A549 (cell line): ENCODE measurements around the gene CDK14. TPM values are rescaled to one million over a fixed set of nuclear protein-coding genes. Genes with fewer than 3 reads are reported as not detected.

ENCODE experiments used
- ATAC-seq, 2 experiments: fragments of 200-7000 bp in 1 of 2; fragments of >200 bp in 1 of 2; cut with Nextera tagmentation in 1 of 2; cut with Tn5 transposase in 1 of 2; 3 replicates each; pipeline versions ENCODE4 v1.8.0 to v1.9.1; 2018 to 2020; ENCODE audit warnings: mild to moderate bottlenecking in 1 of 2, moderate library complexity in 1 of 2
- CTCF ChIA-PET: fragments of 300-600 bp; sonication (Branson Sonifier 250); formaldehyde crosslinking; extraction: SDS; loops from one replicate; lab custom pipeline; 2021; ENCODE audit warnings: antibody characterized with exemption, inconsistent platforms; lab: Yijun Ruan, JAX
- POLR2A ChIA-PET: fragments of 350-600 bp; formaldehyde crosslinking; extraction: SDS; loops from one replicate; lab custom pipeline; 2021; ENCODE audit warnings: antibody characterized with exemption, inconsistent platforms; lab: Yijun Ruan, JAX
- DNase-seq, 2 experiments: peaks; one replicate each; pipeline versions ENCODE4 v3.0.0 to v3.0.0-alpha.2; 2011 to 2016; ENCODE audit warnings: low read depth in 1 of 2, low spot score in 1 of 2
- FAIRE-seq: peaks from 2 replicates; lab custom pipeline; 2011; peaks lifted over from hg19 to GRCh38; lab: Jason Lieb, UNC
- H3K27ac ChIP-seq, 2 experiments: fragments of >200 bp; sonication (Bioruptor Twin); formaldehyde crosslinking; 3 replicates each; pipeline ENCODE4 v1.5.1; 2016 to 2017
- H3K4me1 ChIP-seq: fragments of >200 bp; sonication (Bioruptor Twin); formaldehyde crosslinking; 3 replicates; pipeline ENCODE4 v1.6.1; 2016
- H3K4me2 ChIP-seq: fragments of >200 bp; sonication (Bioruptor Twin); formaldehyde crosslinking; 3 replicates; pipeline ENCODE4 v1.6.1; 2016
- H3K4me3 ChIP-seq: fragments of >200 bp; sonication (Bioruptor Twin); formaldehyde crosslinking; 3 replicates; pipeline ENCODE4 v1.5.1; 2016
- H3K9me3 ChIP-seq: fragments of >200 bp; sonication (Bioruptor Twin); formaldehyde crosslinking; 3 replicates; pipeline ENCODE4 v1.6.1; 2016
- CBX2 ChIP-seq: fragments of 200-600 bp; sonication (generic); IDR thresholded peaks from 2 replicates; pipeline ENCODE4 v1.6.1; 2016; ENCODE audit warnings: low read depth, mild to moderate bottlenecking, borderline replicate concordance
- E2F6 ChIP-seq: IDR thresholded peaks from 2 replicates; pipeline ENCODE4 v1.6.1; 2012; ENCODE audit warnings: low read depth, borderline replicate concordance
- FOXS1 ChIP-seq: fragments of 250-450 bp; sonication (Bioruptor Pico); IDR thresholded peaks from 2 replicates; pipeline ENCODE4 v1.5.0; 2020; ENCODE audit warnings: mild to moderate bottlenecking, moderate library complexity
- GATA3 ChIP-seq: IDR thresholded peaks from 2 replicates; pipeline ENCODE4 v1.6.1; 2012; ENCODE audit warnings: borderline replicate concordance
- HOXB5 ChIP-seq: fragments of 250-450 bp; sonication (Bioruptor Pico); IDR thresholded peaks from 2 replicates; pipeline ENCODE4 v1.5.0; 2020; ENCODE audit warnings: mild to moderate bottlenecking, moderate library complexity
- JUNB ChIP-seq: fragments of >200 bp; sonication (Bioruptor Twin); formaldehyde crosslinking; IDR thresholded peaks from 2 replicates; pipeline ENCODE4 v1.6.1; 2016
- KDM5A ChIP-seq: fragments of 200-600 bp; sonication (generic); IDR thresholded peaks from 2 replicates; pipeline ENCODE4 v1.6.1; 2016; ENCODE audit warnings: antibody characterized with exemption, mild to moderate bottlenecking
- MYC ChIP-seq: IDR thresholded peaks from 2 replicates; pipeline ENCODE4 v1.6.1; 2012; ENCODE audit warnings: mild to moderate bottlenecking, inconsistent platforms, low read length, improper control_type of control experiment, borderline replicate concordance
- NR3C1 ChIP-seq: fragments of >200 bp; sonication (Bioruptor Twin); formaldehyde crosslinking; IDR thresholded peaks from 3 replicates; pipeline ENCODE4 v1.6.1; 2017
- PBX3 ChIP-seq: IDR thresholded peaks from 2 replicates; pipeline ENCODE4 v1.6.1; 2012
- POLR2A ChIP-seq: IDR thresholded peaks from 2 replicates; pipeline ENCODE4 v1.6.1; 2012; ENCODE audit warnings: mild to moderate bottlenecking, low read length
- POLR2AphosphoS2 ChIP-seq: conservative IDR thresholded peaks from 2 replicates; pipeline ENCODE4 v1.6.1; 2012; ENCODE audit warnings: low read length, improper control_type of control experiment, inconsistent platforms
- RNF2 ChIP-seq: fragments of 200-600 bp; sonication (generic); IDR thresholded peaks from 2 replicates; pipeline ENCODE4 v1.6.1; 2016; ENCODE audit warnings: low read depth, mild to moderate bottlenecking, antibody characterized with exemption, moderate library complexity, borderline replicate concordance
- TP53 ChIP-seq: fragments of 250-450 bp; sonication (Bioruptor Pico); IDR thresholded peaks from 2 replicates; pipeline ENCODE4 v1.5.0; 2021; ENCODE audit warnings: mild to moderate bottlenecking, moderate library complexity
- WGBS: methylation state at CpG from one replicate; pipeline ENCODE4 v1.1.6; 2017; ENCODE audit errors: missing lambda C conversion rate; 5-methylcytosine and 5-hydroxymethylcytosine counted together
- polyA plus RNA-seq, 4 experiments: library from polyadenylated mRNA; depleted of rRNA in 3 of 4; stranded (reverse); fragments of >200 nt; fragmentation: RNase III in 1 of 4; extraction: RNeasy Plus Mini Kit Qiagen cat#74134 plus additional on column Dnase treatment in 1 of 4; gene quantifications; 2 replicates in 3 of 4; 3 replicates in 1 of 4; pipeline ENCODE4 v1.2.3, GENCODE V29; 2011 to 2017
- TF ChIP-seq, protein P1 (sequence below): fragments of 450-650 bp; IDR thresholded peaks from 2 replicates; pipeline ENCODE4 v1.6.1; 2014; ENCODE audit warnings: antibody characterized with exemption
- TF ChIP-seq, protein P2 (sequence below): fragments of >200 bp; sonication (Bioruptor Twin); formaldehyde crosslinking; IDR thresholded peaks from 3 replicates; pipeline ENCODE4 v1.5.1; 2016

The CDK14 gene
- polyA plus RNA-seq, 2 of the 4 experiments (the other 2 are of a cell fraction): 0.21 to 0.23 TPM

- ChIA-PET CTCF (no interaction called here), POLR2A (no interaction called here)
- Histone ChIP-seq H3K27ac (no peak overlapping the region), H3K4me1 (no peaks in the 10 kb centered on the region), H3K9me3 (no peaks in the 10 kb centered on the region), H3K4me3 (no peak overlapping the region), H3K4me2 (no peak overlapping the region)
- no peak for TF ChIP-seq TP53 (CRISPR knock-in tag)
- no peak for TF ChIP-seq FOXS1
- TF ChIP-seq POLR2A: no peak
- no peak for TF ChIP-seq KDM5A
- TF ChIP-seq, protein P1, sequence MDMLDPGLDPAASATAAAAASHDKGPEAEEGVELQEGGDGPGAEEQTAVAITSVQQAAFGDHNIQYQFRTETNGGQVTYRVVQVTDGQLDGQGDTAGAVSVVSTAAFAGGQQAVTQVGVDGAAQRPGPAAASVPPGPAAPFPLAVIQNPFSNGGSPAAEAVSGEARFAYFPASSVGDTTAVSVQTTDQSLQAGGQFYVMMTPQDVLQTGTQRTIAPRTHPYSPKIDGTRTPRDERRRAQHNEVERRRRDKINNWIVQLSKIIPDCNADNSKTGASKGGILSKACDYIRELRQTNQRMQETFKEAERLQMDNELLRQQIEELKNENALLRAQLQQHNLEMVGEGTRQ: no peak
- TF ChIP-seq JUNB: no peak
- no peak for TF ChIP-seq E2F6
- no peak for TF ChIP-seq CBX2
- TF ChIP-seq, protein P2, sequence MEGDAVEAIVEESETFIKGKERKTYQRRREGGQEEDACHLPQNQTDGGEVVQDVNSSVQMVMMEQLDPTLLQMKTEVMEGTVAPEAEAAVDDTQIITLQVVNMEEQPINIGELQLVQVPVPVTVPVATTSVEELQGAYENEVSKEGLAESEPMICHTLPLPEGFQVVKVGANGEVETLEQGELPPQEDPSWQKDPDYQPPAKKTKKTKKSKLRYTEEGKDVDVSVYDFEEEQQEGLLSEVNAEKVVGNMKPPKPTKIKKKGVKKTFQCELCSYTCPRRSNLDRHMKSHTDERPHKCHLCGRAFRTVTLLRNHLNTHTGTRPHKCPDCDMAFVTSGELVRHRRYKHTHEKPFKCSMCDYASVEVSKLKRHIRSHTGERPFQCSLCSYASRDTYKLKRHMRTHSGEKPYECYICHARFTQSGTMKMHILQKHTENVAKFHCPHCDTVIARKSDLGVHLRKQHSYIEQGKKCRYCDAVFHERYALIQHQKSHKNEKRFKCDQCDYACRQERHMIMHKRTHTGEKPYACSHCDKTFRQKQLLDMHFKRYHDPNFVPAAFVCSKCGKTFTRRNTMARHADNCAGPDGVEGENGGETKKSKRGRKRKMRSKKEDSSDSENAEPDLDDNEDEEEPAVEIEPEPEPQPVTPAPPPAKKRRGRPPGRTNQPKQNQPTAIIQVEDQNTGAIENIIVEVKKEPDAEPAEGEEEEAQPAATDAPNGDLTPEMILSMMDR: no peak
- TF ChIP-seq PBX3: no peak
- TF ChIP-seq POLR2AphosphoS2: no peak
- TF ChIP-seq MYC: no peak
- 1% methylated on average over 2 of the region's 2 CpGs for WGBS
- ATAC-seq (no peak), FAIRE-seq (no peak), DNase-seq (no peak)
These were observed 451.5 kb downstream of the CDK14 start for GRCh38 chr7:91047636-91048035.

- 8% methylated on average over 2 of the region's 2 CpGs for WGBS
- FAIRE-seq: no peak
- no peak overlapping the region for H3K4me2 ChIP-seq
- no peak for DNase-seq
- CTCF ChIA-PET: interaction anchor here (1.0 kb wide), 1 partner anchor 39 kb away, joined by 4 read pairs; no protein-coding TSS in a partner anchor
- no peak for ATAC-seq
- H3K27ac ChIP-seq: no peak overlapping the region
- no peaks in the 10 kb centered on the region for H3K9me3 ChIP-seq
- H3K4me1 ChIP-seq: no peaks in the 10 kb centered on the region
- H3K4me3 ChIP-seq: no peak overlapping the region
- POLR2A ChIA-PET: no interaction called here
- TF ChIP-seq GATA3 (no peak), HOXB5 (CRISPR knock-in tag) (no peak), NR3C1 (no peak), RNF2 (no peak)
These were observed 454.6 kb downstream of the CDK14 start for GRCh38 chr7:91050677-91051076.

DNA sequence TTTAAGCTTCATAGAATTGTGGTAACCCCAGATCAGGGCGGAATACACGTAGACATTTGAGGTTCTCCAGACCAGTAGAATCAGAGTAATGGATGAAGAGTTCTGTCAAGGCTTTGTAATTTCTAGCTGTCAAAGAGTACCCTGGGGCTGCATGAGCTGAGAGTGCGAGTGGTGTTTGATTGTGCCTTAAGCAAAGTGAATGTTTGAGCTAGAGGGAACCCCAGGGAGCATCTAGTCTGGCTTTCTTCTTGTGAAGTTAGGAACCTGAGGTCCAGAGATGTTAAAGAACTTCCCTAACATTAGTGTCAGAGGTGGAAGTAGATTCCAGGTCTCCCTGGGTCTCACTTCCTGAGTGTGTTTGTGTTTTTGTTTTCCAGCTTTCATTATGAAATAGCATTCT, 455.8 kb downstream of the CDK14 start:
- CTCF ChIA-PET: interaction anchor here (0.8 kb wide), 1 partner anchor 1395 kb away, joined by 4 read pairs; the partner anchor contains the start of gene GATAD1
- H3K4me1 ChIP-seq: no peaks in the 10 kb centered on the region
- no peak for FAIRE-seq
- ATAC-seq: no peak
- no peaks in the 10 kb centered on the region for H3K9me3 ChIP-seq
- no peak overlapping the region for H3K27ac ChIP-seq
- no peak for DNase-seq
- TF ChIP-seq, protein P1: no peak
- TF ChIP-seq POLR2AphosphoS2 (no peak), POLR2A (no peak)
- no peak overlapping the region for H3K4me3 ChIP-seq
- no peak overlapping the region for H3K4me2 ChIP-seq
- WGBS: 10% methylated on average over 3 of the region's 3 CpGs
- POLR2A ChIA-PET: no interaction called here
